Tibial artery (tissue), 4 donors: ENCODE data around the gene TRPM3.
A peak's percentile ranks its signal among the peaks of the same experiment; 100 is the strongest.

Source experiments
- DNase-seq, 2 donors: peaks; one replicate each; pipeline ENCODE4 v3.0.0-alpha.2; 2019
- H3K27ac ChIP-seq, 2 donors: fragments of 200-600 bp; sonication (generic) in 1 of 2; 1 replicate in 1 of 2; 2 replicates in 1 of 2; pipeline ENCODE4 v1.5.1; 2018 to 2019; ENCODE audit warnings: mild to moderate bottlenecking in 1 of 2
- H3K27me3 ChIP-seq, 2 donors: fragments of 200-600 bp; sonication (generic) in 1 of 2; one replicate each; pipeline versions ENCODE4 v1.5.1 to v1.6.0; 2016 to 2019
- H3K36me3 ChIP-seq, 3 donors: fragments of 200-600 bp; sonication (generic) in 2 of 3; one replicate each; pipeline ENCODE4 v1.5.1; 2016 to 2019; ENCODE audit warnings: mild to moderate bottlenecking in 2 of 3
- H3K4me1 ChIP-seq, 4 donors: fragments of 200-600 bp; sonication (generic) in 2 of 4; 1 replicate in 3 of 4; 2 replicates in 1 of 4; pipeline ENCODE4 v1.5.1; 2016 to 2019
- H3K4me3 ChIP-seq, 2 donors: fragments of 200-600 bp; sonication (generic) in 1 of 2; 1 replicate in 1 of 2; 2 replicates in 1 of 2; pipeline ENCODE4 v1.5.1; 2018 to 2019; ENCODE audit warnings: mild to moderate bottlenecking in 2 of 2
- H3K9me3 ChIP-seq, 3 donors: fragments of 200-600 bp; sonication (generic) in 1 of 3; one replicate each; pipeline ENCODE4 v1.5.1; 2016 to 2019
- CTCF ChIP-seq, 2 experiments: fragments of 200-600 bp in 1 of 2; fragments of 450-650 bp in 1 of 2; IDR thresholded peaks; one replicate each; pipeline ENCODE4 v1.5.1; 2017 to 2019; ENCODE audit warnings: antibody characterized with exemption in 2 of 2, mild to moderate bottlenecking in 1 of 2, moderate library complexity in 1 of 2
- intact Hi-C: fragments of 100-400 bp; cut with DNase I; formaldehyde crosslinking; loops from one replicate; pipeline ENCODE4 v1.15.0; 2023; ENCODE audit warnings: low total_unique reads

Gene TRPM3

DNA sequence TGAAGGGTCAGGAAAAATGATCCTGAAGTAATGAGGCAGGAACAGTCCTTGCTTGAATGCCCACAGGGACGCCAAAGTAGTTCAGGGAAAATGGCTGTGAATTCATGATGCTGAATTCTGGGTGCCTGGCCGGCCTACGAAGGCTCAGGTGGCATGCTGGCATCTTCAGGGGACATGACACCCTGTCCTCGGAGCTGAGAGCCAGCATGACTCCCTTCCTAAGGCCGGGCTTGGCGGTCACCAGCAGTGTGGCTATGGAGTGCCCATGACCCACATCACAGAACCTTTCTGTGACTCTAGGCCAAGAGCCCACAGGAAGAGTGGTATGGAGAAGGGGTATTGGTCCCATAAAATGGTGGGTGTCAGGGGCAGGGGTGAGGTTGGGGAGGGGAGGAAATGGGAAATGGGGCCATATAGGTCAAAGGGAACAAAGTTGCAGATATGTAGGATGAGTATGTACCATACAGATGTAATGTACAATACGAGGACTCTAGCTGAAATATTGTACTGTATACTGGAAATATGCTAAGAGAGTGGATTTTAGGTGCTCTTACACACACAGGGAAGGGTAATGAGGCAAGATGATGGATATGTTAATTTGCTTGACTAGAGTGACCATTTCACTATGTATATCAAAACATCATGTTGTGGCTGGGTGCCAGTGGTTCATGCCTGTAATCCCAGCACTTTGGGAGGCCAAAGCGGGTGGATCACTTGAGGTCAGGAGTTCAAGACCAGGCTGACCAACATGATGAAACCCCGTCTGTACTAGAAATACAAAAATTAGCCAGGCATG is 504.2 kb downstream of the TRPM3 start:
- no peaks in the 10 kb centered on the region for H3K9me3 ChIP-seq
- H3K27ac ChIP-seq: peak overlapping the region in 1 of 2 donors; percentile 2
- intact Hi-C loops: no loop called here
- TF ChIP-seq CTCF (IDR thresholded peaks at IDR 0.05): no peak
- H3K4me3 ChIP-seq: no peak overlapping the region
- no peak for DNase-seq
- H3K4me1 ChIP-seq: peaks cover 0 to 38% (median 22%) of the 10 kb centered on the region in 4 donors
- H3K36me3 ChIP-seq: no peaks in the 10 kb centered on the region
- H3K27me3 ChIP-seq: no peaks in the 10 kb centered on the region

GRCh38 chr9:70616228-70616990 is 505.0 kb downstream of the TRPM3 start:
- DNase-seq: no peak
- intact Hi-C loops: no loop called here
- Histone ChIP-seq H3K4me3 (no peak overlapping the region), H3K4me1 (peaks cover 0 to 38% (median 22%) of the 10 kb centered on the region in 4 donors), H3K27me3 (no peaks in the 10 kb centered on the region), H3K27ac (peak overlapping the region in 1 of 2 donors; percentile 70), H3K9me3 (no peaks in the 10 kb centered on the region), H3K36me3 (no peaks in the 10 kb centered on the region)
- no peak for TF ChIP-seq CTCF (IDR thresholded peaks at IDR 0.05)

GRCh38 chr9:70615464-70616138 is 505.8 kb downstream of the TRPM3 start:
- TF ChIP-seq CTCF (IDR thresholded peaks at IDR 0.05): no peak
- Histone ChIP-seq H3K27me3 (no peaks in the 10 kb centered on the region), H3K4me1 (peaks cover 0 to 38% (median 22%) of the 10 kb centered on the region in 4 donors), H3K27ac (peak overlapping the region; percentile 70 to 71), H3K4me3 (no peak overlapping the region), H3K36me3 (no peaks in the 10 kb centered on the region), H3K9me3 (no peaks in the 10 kb centered on the region)
- DNase-seq: no peak
- intact Hi-C loops: no loop called here

- no peaks in the 10 kb centered on the region for H3K36me3 ChIP-seq
- TF ChIP-seq CTCF (IDR thresholded peaks at IDR 0.05): no peak
- H3K27me3 ChIP-seq: no peaks in the 10 kb centered on the region
- intact Hi-C loops: no loop called here
- DNase-seq: peak in 1 of 2 donors; percentile 79
- no peak overlapping the region for H3K4me3 ChIP-seq
- no peaks in the 10 kb centered on the region for H3K9me3 ChIP-seq
- peaks cover 0 to 39% (median 22%) of the 10 kb centered on the region in 4 donors for H3K4me1 ChIP-seq
- peak overlapping the region; percentile 70 to 71 for H3K27ac ChIP-seq
Observed at GRCh38 chr9:70614786-70615463, 506.5 kb downstream of the TRPM3 start.
